Breast epithelium (tissue), 4 donors: Measurements from ENCODE around the gene PIM3. TPM values are rescaled to one million over a fixed set of nuclear protein-coding genes. Genes with fewer than 3 reads are reported as not detected.

ENCODE experiments used
- DNase-seq, 2 donors: peaks; one replicate each; pipeline ENCODE4 v3.0.0-alpha.2; 2019; ENCODE audit warnings: low spot score in 2 of 2
- H3K27ac ChIP-seq, 2 donors: fragments of 200-600 bp; sonication (generic) in 1 of 2; one replicate each; pipeline ENCODE4 v1.5.1; 2016 to 2019; ENCODE audit warnings: mild to moderate bottlenecking in 1 of 2
- H3K27me3 ChIP-seq, 2 donors: fragments of 200-600 bp; sonication (generic) in 1 of 2; one replicate each; pipeline versions ENCODE4 v1.5.1 to v1.6.0; 2017 to 2019; ENCODE audit warnings: control low read depth in 1 of 2, mild to moderate bottlenecking in 1 of 2
- H3K36me3 ChIP-seq: fragments of 200-600 bp; one replicate; pipeline ENCODE4 v1.5.1; 2019
- H3K4me1 ChIP-seq, 2 donors: fragments of 200-600 bp; sonication (generic); one replicate each; pipeline ENCODE4 v1.5.1; 2016 to 2019; ENCODE audit warnings: control low read depth in 1 of 2
- H3K4me3 ChIP-seq, 3 donors: fragments of 200-600 bp; sonication (generic); 1 replicate in 2 of 3; 2 replicates in 1 of 3; pipeline ENCODE4 v1.5.1; 2016 to 2019; ENCODE audit warnings: mild to moderate bottlenecking in 3 of 3, moderate library complexity in 2 of 3
- H3K9me3 ChIP-seq, 2 donors: fragments of 200-600 bp; sonication (generic) in 1 of 2; one replicate each; pipeline ENCODE4 v1.5.1; 2016 to 2019; ENCODE audit warnings: control low read depth in 1 of 2
- CTCF ChIP-seq, 3 donors: fragments of 450-650 bp; IDR thresholded peaks; one replicate each; pipeline ENCODE4 v1.5.1; 2016 to 2017; ENCODE audit warnings: antibody characterized with exemption in 3 of 3, mild to moderate bottlenecking in 3 of 3, moderate library complexity in 3 of 3
- POLR2A ChIP-seq: fragments of 450-650 bp; IDR thresholded peaks from one replicate; pipeline ENCODE4 v1.6.1; 2016; ENCODE audit warnings: antibody characterized with exemption, mild to moderate bottlenecking, moderate library complexity
- POLR2AphosphoS5 ChIP-seq, 3 donors: sonication (generic); formaldehyde crosslinking; IDR thresholded peaks; one replicate each; pipeline ENCODE4 v1.6.1; 2017; ENCODE audit warnings: antibody characterized with exemption in 3 of 3
- intact Hi-C: fragments of 100-400 bp; cut with DNase I; formaldehyde crosslinking; loops from one replicate; pipeline ENCODE4 v1.15.1; 2023; ENCODE audit warnings: low total_unique reads
- total RNA-seq, 3 donors: library from RNA; depleted of rRNA; stranded (reverse); fragments of >200 nt; gene quantifications; one replicate each; pipeline ENCODE4 v1.1.0, GENCODE V29; 2016

The PIM3 gene
- total RNA-seq, 3 donors from 2014 or later, result 63.0 to 92.1 (median 87.1) TPM

- intact Hi-C loops, result loop anchor here (5.0 kb wide), 1 partner anchor 105 kb away; no protein-coding TSS in a partner anchor
- H3K9me3 ChIP-seq, result no peaks in the 10 kb centered on the region
- no peak overlapping the region for H3K27ac ChIP-seq
- TF ChIP-seq POLR2AphosphoS5 (IDR thresholded peaks at IDR 0.05) (no peak), POLR2A (no peak), CTCF (IDR thresholded peaks at IDR 0.05) (no peak)
- peaks cover 0 to 8% of the 10 kb centered on the region in 2 donors for H3K27me3 ChIP-seq
- no peaks in the 10 kb centered on the region for H3K36me3 ChIP-seq
- no peak for DNase-seq
- peaks cover 0 to 14% of the 10 kb centered on the region in 2 donors for H3K4me1 ChIP-seq
- no peak overlapping the region for H3K4me3 ChIP-seq
Observed at GRCh38 chr22:49927483-49928184, 32.9 kb upstream of the PIM3 start.

GRCh38 chr22:49928185-49928495 lies 32.4 kb upstream of the PIM3 start:
- no peak overlapping the region for H3K4me3 ChIP-seq

GRCh38 chr22:49928555-49929210 lies 31.9 kb upstream of the PIM3 start:
- intact Hi-C loops, result loop anchor here (5.0 kb wide), 1 partner anchor 104 kb away; no protein-coding TSS in a partner anchor
- Histone ChIP-seq H3K9me3 (no peaks in the 10 kb centered on the region), H3K4me3 (no peak overlapping the region)

More at GRCh38 chr22:49928185-49928495, 32.4 kb upstream of the PIM3 start:
- DNase-seq, result no peak
- Histone ChIP-seq H3K27me3 (peaks cover 0 to 8% of the 10 kb centered on the region in 2 donors), H3K36me3 (no peaks in the 10 kb centered on the region), H3K4me1 (peaks cover 0 to 15% of the 10 kb centered on the region in 2 donors), H3K27ac (no peak overlapping the region), H3K9me3 (no peaks in the 10 kb centered on the region)
- TF ChIP-seq CTCF (IDR thresholded peaks at IDR 0.05) (no peak), POLR2AphosphoS5 (IDR thresholded peaks at IDR 0.05) (no peak), POLR2A (no peak)
- intact Hi-C loops, result loop anchor here (5.0 kb wide), 1 partner anchor 104 kb away; no protein-coding TSS in a partner anchor

GRCh38 chr22:49929211-49929979 lies 31.2 kb upstream of the PIM3 start:
- Histone ChIP-seq H3K4me3 (peak overlapping the region in 2 of 3 donors; percentile 3 to 57), H3K27me3 (peaks cover 0 to 8% of the 10 kb centered on the region in 2 donors), H3K36me3 (no peaks in the 10 kb centered on the region), H3K27ac (no peak overlapping the region), H3K4me1 (peaks cover 11 to 28% of the 10 kb centered on the region in 2 donors), H3K9me3 (no peaks in the 10 kb centered on the region)
- no peak for DNase-seq
- TF ChIP-seq POLR2A (no peak), POLR2AphosphoS5 (IDR thresholded peaks at IDR 0.05) (no peak), CTCF (IDR thresholded peaks at IDR 0.05) (peak in 2 of 3 donors; percentile 22 to 94)
- intact Hi-C loops, result loop anchor here (5.0 kb wide), 1 partner anchor 103 kb away; no protein-coding TSS in a partner anchor

More at GRCh38 chr22:49928555-49929210, 31.9 kb upstream of the PIM3 start:
- no peak for DNase-seq
- TF ChIP-seq POLR2AphosphoS5 (IDR thresholded peaks at IDR 0.05) (no peak), CTCF (IDR thresholded peaks at IDR 0.05) (no peak), POLR2A (no peak)
- Histone ChIP-seq H3K27me3 (peaks cover 0 to 8% of the 10 kb centered on the region in 2 donors), H3K36me3 (no peaks in the 10 kb centered on the region), H3K27ac (no peak overlapping the region), H3K4me1 (peaks cover 4 to 21% of the 10 kb centered on the region in 2 donors)
